Esophagus squamous epithelium (tissue), 5 donors: ENCODE data around the gene CDH24. TPM values are rescaled to one million over a fixed set of nuclear protein-coding genes. Genes with fewer than 3 reads are reported as not detected.

Source experiments
- DNase-seq: peaks from one replicate; lab custom pipeline; 2025; lab: John Stamatoyannopoulos, UW
- H3K27ac ChIP-seq, 4 donors: fragments of 200-600 bp; sonication (generic); one replicate each; pipeline ENCODE4 v1.5.1; 2016 to 2019; ENCODE audit warnings: mild to moderate bottlenecking in 1 of 4
- H3K27me3 ChIP-seq, 4 donors: fragments of 200-600 bp; sonication (generic); 1 replicate in 3 of 4; 2 replicates in 1 of 4; pipeline versions ENCODE4 v1.5.1 to v1.6.0; 2017 to 2021; ENCODE audit warnings: antibody characterized with exemption in 1 of 4
- H3K36me3 ChIP-seq, 3 donors: fragments of 200-600 bp; sonication (generic); one replicate each; pipeline ENCODE4 v1.5.1; 2016 to 2019
- H3K4me1 ChIP-seq, 3 donors: fragments of 200-600 bp; sonication (generic); one replicate each; pipeline ENCODE4 v1.5.1; 2017 to 2019
- H3K4me3 ChIP-seq, 4 donors: fragments of 200-600 bp; sonication (generic); 1 replicate in 3 of 4; 2 replicates in 1 of 4; pipeline ENCODE4 v1.5.1; 2016 to 2019; ENCODE audit warnings: mild to moderate bottlenecking in 2 of 4, moderate library complexity in 1 of 4
- H3K9me3 ChIP-seq, 3 donors: fragments of 200-600 bp; sonication (generic); one replicate each; pipeline ENCODE4 v1.5.1; 2016 to 2019
- POLR2A ChIP-seq, 4 donors: fragments of 450-650 bp; IDR thresholded peaks; one replicate each; pipeline ENCODE4 v1.6.1; 2017; ENCODE audit warnings: antibody characterized with exemption in 4 of 4, mild to moderate bottlenecking in 4 of 4, moderate library complexity in 3 of 4
- WGBS, 2 donors: methylation state at CpG; one replicate each; pipeline ENCODE4 v1.1.5; 2018; 5-methylcytosine and 5-hydroxymethylcytosine counted together
- intact Hi-C: fragments of 100-400 bp; cut with DNase I; formaldehyde crosslinking; loops from one replicate; pipeline ENCODE4 v1.15.0; 2022
- total RNA-seq, 4 donors: library from RNA; depleted of rRNA; stranded (reverse); fragments of >200 nt; gene quantifications; one replicate each; pipeline ENCODE4 v1.1.0, GENCODE V29; 2016
- TF ChIP-seq, protein P1 (sequence below), 6 experiments: fragments of 450-650 bp in 4 of 6; fragments of 200-600 bp in 2 of 6; sonication (generic) in 2 of 6; IDR thresholded peaks; one replicate each; pipeline ENCODE4 v1.5.1; 2016 to 2019; ENCODE audit warnings: antibody characterized with exemption in 6 of 6, mild to moderate bottlenecking in 4 of 6, moderate library complexity in 4 of 6
- donor health status: DM: yes; HTN: yes; CAD: no.

CDH24 gene
- total RNA-seq, 4 donors from 2014 or later, result 3.4 to 6.7 (median 4.8) TPM

DNA sequence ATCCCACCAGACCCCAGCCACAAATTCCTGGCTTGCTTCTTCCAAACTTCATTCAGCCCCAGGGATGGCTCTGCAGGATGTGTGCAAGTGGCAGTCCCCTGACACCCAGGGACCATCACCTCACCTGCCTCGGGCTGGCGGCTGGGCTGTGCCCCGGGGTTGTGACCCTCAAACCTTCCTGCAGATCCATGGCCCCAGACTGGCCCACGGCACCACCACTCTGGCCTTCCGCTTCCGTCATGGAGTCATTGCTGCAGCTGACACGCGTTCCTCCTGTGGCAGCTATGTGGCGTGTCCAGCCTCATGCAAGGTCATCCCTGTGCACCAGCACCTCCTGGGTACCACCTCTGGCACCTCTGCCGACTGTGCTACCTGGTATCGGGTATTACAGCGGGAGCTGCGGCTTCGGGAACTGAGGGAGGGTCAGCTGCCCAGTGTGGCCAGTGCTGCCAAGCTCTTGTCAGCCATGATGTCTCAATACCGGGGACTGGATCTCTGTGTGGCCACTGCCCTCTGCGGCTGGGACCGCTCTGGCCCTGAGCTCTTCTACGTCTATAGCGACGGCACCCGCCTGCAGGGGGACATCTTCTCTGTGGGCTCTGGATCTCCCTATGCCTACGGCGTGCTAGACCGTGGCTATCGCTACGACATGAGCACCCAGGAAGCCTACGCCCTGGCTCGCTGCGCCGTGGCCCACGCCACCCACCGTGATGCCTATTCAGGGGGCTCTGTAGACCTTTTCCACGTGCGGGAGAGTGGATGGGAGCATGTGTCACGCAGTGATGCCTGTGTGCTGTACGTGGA lies 15.0 kb downstream of the CDH24 start, which contains the start of gene PSMB11:
Gene PSMB11 (plus strand): TSS at position 51 of the 804 bp plus-strand sequence. CDS start 14 bp downstream, at position 65.
- intact Hi-C loops, result no loop called here
- Histone ChIP-seq H3K4me1 (peaks cover 0 to 9% (median 0%) of the 10 kb centered on the region in 3 donors), H3K4me3 (no peak within 1 kb of the TSS), H3K36me3 (no peaks in the 10 kb centered on the region), H3K27me3 (no peaks in the 10 kb centered on the region), H3K9me3 (no peaks in the 10 kb centered on the region), H3K27ac (no peak within 1 kb of the TSS)
- TF ChIP-seq POLR2A (IDR thresholded peaks at IDR 0.05), result no peak
- TF ChIP-seq, protein P1, sequence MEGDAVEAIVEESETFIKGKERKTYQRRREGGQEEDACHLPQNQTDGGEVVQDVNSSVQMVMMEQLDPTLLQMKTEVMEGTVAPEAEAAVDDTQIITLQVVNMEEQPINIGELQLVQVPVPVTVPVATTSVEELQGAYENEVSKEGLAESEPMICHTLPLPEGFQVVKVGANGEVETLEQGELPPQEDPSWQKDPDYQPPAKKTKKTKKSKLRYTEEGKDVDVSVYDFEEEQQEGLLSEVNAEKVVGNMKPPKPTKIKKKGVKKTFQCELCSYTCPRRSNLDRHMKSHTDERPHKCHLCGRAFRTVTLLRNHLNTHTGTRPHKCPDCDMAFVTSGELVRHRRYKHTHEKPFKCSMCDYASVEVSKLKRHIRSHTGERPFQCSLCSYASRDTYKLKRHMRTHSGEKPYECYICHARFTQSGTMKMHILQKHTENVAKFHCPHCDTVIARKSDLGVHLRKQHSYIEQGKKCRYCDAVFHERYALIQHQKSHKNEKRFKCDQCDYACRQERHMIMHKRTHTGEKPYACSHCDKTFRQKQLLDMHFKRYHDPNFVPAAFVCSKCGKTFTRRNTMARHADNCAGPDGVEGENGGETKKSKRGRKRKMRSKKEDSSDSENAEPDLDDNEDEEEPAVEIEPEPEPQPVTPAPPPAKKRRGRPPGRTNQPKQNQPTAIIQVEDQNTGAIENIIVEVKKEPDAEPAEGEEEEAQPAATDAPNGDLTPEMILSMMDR (IDR thresholded peaks at IDR 0.05), result no peak
- WGBS, 2 donors, result 88 to 92% methylated on average over 17 to 26 of the region's 36 CpGs
- DNase-seq, result no peak

DNA sequence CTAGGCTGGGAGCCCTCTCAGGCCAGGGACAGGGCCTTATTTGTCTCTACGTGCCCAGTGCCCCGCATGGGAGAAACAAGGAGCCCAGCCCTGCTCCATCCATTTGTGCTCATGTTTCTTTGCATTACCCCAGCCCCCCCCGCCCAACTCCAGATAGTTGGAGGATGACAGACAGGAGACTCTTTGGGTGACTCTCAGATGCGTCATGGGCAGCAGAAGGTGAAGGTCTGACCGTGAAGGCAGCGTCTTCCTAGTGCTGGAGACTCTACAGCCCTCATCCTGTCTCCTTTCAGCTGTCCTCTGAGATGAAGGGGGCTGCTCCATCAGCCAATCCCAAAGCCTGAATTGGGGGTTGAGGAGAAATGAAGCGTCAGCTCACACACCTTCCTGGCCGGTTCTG lies 15.6 kb downstream of the CDH24 start:
- TF ChIP-seq, protein P1 (IDR thresholded peaks at IDR 0.05), result no peak
- no peak for TF ChIP-seq POLR2A (IDR thresholded peaks at IDR 0.05)
- no peaks in the 10 kb centered on the region for H3K27me3 ChIP-seq
- no peak for DNase-seq
- intact Hi-C loops, result no loop called here
- H3K4me3 ChIP-seq, result no peak overlapping the region
- H3K36me3 ChIP-seq, result no peaks in the 10 kb centered on the region
- H3K9me3 ChIP-seq, result no peaks in the 10 kb centered on the region
- peaks cover 0 to 9% (median 0%) of the 10 kb centered on the region in 3 donors for H3K4me1 ChIP-seq
- 68% methylated on average over 5 of the region's 8 CpGs; no CpG with 5 or more reads in 1 of the 2 donors for WGBS, 2 donors
- H3K27ac ChIP-seq, result no peak overlapping the region

DNA sequence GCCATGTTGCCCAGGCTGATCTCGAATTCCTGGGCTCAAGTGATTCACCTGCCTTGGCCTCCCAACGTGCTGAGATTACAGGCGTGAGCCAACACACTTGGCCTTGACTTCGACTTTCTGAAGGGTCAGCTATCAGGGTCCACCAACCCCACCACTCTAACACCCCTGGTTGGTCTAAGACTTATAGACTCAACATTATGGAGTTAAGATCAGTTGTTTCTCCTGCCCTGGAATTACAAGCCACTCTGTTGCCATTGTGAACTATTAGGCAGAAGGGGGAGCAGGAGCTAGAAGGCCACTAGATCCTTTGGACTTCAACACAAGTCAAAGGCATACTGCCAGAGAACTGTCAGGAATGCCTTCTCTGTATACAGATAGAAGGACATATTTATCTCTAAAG lies 17.2 kb downstream of the CDH24 start:
- intact Hi-C loops, result no loop called here
- no peak for TF ChIP-seq POLR2A (IDR thresholded peaks at IDR 0.05)
- TF ChIP-seq, protein P1 (IDR thresholded peaks at IDR 0.05), result no peak
- no peak for DNase-seq

DNA sequence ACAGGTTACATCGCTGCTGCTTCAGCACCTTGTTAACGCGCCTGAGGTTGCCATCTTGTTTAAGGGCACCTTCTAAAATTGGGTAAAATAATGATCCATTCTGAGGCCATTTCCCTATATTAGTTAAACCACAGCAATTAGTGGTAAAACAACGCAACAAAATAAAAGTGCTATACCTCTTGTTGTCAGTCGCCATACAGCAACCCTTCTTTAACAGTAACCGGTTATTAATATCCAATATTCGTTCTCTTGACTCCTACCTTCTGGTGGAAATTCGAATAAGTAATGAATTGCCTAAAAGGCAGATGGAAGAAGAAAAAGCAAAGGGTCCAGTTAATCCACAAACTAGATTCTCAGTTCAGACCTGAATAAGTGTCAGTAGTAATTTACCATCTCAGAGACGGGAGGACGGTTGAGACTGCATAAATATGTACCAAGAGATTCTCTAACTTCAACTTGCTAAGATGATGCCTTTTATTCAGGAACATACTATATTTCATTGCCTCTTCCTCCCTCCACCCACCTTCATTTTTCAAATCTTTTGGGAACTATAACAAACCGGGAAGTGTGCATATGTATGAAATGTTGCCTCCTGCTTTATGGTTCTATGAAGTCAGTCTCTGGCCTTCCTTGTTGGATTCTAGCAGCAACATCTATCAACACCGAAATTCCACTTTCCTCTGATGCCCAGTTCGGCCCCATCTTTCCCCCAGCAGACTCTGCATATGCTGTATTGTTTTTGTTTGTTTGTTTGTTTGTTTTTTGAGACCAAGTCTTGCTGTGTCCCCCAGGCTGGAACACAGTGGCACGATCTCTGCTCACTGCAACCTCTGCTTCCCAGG lies 21.8 kb downstream of the CDH24 start:
- H3K4me1 ChIP-seq, result peaks cover 9 to 23% (median 10%) of the 10 kb centered on the region in 3 donors
- H3K9me3 ChIP-seq, result no peaks in the 10 kb centered on the region
- DNase-seq, result no peak
- TF ChIP-seq POLR2A (IDR thresholded peaks at IDR 0.05), result no peak
- TF ChIP-seq, protein P1 (IDR thresholded peaks at IDR 0.05), result no peak
- H3K27me3 ChIP-seq, result no peaks in the 10 kb centered on the region
- peak overlapping the region; percentile 93 to 98 (median 96) for H3K27ac ChIP-seq
- H3K4me3 ChIP-seq, result peak overlapping the region; percentile 69 to 97 (median 89)
- intact Hi-C loops, result no loop called here
- H3K36me3 ChIP-seq, result peaks cover 13 to 29% (median 19%) of the 10 kb centered on the region in 3 donors
- WGBS, 2 donors, result 67 to 70% methylated on average over 14 of the region's 14 CpGs

More for the DNA sequence above, 17.2 kb downstream of the CDH24 start:
- Histone ChIP-seq H3K36me3 (no peaks in the 10 kb centered on the region), H3K27ac (no peak overlapping the region), H3K27me3 (no peaks in the 10 kb centered on the region), H3K9me3 (no peaks in the 10 kb centered on the region), H3K4me1 (peaks cover 0 to 8% (median 3%) of the 10 kb centered on the region in 3 donors), H3K4me3 (no peak overlapping the region)
- WGBS, 2 donors, result 88 to 92% methylated on average over 4 of the region's 4 CpGs
